CD1c-positive myeloid dendritic cell (primary cell): ENCODE results near the gene CPXM1.
"Not testable (repeated sequence)": the region's sequence is repeated elsewhere in the genome, so short reads cannot be mapped to it uniquely, and the experiment has no call there.

Experiments used
- DNase-seq: peaks from one replicate; pipeline ENCODE4 v3.0.0-alpha.2; 2016; ENCODE audit errors: extremely low spot score

Gene CPXM1

DNA sequence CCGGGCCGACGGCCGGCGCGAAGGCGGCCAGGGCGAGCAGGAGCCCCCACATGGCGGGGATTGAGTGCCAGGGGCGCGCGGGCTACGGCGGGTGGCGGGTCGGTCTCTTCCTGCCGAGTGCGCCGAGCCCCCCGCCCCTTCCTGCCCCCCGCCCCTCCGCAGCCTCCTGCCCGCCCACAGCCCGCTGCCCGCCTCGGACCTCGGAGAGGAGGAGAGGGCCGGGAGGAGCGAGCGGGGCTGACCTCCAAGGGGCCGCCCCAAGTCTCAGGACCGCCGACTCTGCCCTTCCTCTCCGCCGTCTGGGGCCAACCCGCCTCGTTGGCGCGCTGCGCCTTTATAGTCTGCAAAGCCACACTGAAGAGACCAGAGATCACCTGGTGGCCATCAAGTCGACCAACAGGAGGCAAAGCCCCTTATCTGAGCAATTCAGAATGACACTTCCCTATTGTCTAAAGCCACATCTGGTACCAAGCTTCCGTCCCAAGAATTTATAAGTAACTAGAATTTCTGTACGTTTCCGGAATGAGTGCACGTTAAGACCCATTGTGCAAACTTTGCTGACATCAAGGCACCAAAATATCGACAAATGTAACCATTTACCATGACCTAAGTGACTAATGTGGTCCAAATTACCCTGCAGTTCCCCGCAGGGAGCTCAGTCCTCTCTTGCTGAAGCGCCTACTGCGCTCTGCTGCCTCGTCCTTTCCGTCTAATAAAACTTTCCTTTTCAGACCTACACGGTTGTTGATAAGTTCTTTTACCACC is at the start of gene CPXM1:
Gene CPXM1, minus strand, starts transcription at position 107 of the 765 bp plus-strand sequence. Its CDS starts 55 bp downstream, at position 52.
- DNase-seq, result peak; percentile 62

DNA sequence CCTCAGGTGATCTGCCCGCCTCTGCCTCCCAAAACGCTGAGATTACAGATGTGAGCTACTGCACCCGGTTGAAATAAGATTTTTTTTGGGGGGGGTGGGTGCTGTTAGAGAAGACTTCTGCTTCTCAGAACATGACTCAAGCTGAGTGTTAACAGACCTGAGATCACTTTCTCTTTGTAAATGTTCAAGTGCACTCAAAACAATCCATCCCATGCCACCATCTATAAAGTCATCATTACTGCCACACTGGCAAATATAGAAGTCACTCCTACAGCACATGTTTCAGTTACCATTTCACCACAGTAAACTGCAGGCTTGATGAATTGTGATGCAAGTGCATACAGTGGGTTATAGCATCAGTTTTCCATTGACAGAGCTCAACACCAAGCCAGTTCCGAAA is 49.1 kb upstream of the CPXM1 start:
- peak; percentile 6 for DNase-seq

DNA sequence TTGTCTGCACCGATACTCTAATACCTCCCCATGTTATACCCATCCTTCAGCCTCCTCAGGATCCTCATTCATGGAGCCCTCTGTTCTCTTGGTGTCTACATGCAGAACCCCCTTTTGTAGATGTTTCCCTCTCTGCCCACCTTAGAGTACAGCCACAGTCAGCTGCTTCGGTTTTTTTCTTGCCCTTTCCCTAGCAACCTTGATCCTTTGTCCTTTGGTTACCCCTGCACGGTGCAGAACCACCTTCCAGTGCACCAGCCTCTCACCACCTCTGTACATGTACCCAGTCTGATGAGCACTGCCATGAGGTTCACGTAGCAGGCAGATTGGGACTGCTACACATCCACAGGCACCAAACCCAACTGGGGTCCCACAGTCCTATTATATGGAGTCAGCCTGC is 47.4 kb upstream of the CPXM1 start:
- no peak for DNase-seq

DNA sequence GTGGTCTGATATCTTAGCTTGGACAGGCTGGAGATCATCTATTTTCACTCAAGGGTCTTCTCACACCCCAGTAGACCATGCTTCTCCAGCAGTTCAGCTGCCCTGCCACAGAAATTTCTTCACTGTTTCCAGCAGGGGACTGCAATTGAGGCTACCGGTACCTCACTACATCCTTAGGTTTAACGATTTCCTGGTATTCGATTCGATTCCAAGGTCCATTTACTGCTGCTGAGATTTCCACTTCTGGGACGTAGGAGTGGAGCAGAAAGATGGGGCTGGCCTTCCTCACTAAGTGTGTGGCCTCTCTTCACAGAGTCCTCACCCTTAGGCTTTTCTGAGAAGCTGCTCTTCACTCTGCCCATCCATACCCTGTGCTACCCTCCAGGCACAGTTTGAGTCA is 46.3 kb upstream of the CPXM1 start:
- no peak for DNase-seq

DNA sequence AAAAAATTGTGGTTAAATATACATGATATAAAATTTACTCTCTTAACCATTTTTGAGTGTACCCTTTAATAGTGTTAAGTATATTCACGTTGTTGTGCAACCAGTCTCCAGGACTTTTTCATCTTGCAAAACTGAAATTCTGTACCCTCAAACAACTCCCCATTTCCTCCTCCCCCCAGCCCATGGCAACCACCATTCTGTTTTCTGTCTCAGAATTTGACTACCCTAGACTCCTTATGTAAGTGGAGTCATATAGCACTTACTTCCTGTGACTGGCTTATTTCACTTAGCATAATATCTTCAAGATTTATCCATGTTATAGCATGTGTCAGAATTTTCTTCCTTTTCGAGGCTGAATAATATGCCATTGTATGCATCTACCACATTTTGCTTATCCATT is 45.2 kb upstream of the CPXM1 start:
- DNase-seq, result no peak

DNA sequence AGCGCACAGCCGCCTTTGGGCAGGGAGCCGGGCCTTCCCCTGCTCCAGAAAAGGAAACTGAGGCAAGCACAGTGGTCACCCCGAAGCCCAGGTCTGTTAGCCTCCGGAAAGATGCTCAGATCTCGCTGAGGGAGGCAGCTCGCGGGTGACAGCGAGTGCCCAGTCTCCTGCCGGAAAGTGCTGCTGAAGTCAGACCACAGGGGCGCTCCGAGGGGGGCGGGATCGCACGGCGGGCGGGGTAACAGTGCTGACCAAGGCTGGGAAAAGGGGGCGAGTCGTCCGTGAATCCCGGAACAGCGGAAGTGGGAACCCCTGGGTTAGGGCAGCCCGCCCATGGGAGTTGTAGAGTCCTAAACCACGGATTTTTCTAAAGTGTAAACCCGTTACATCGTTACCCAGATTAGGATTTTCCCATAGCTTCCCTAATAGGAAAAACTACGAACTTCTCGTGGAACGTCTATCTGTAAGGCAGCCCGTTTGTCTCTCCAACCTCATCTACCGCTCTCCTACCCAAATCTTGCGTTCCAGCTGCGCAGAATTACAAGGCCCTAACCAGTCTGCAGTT is 40.6 kb upstream of the CPXM1 start:
- peak; percentile 48 for DNase-seq

DNA sequence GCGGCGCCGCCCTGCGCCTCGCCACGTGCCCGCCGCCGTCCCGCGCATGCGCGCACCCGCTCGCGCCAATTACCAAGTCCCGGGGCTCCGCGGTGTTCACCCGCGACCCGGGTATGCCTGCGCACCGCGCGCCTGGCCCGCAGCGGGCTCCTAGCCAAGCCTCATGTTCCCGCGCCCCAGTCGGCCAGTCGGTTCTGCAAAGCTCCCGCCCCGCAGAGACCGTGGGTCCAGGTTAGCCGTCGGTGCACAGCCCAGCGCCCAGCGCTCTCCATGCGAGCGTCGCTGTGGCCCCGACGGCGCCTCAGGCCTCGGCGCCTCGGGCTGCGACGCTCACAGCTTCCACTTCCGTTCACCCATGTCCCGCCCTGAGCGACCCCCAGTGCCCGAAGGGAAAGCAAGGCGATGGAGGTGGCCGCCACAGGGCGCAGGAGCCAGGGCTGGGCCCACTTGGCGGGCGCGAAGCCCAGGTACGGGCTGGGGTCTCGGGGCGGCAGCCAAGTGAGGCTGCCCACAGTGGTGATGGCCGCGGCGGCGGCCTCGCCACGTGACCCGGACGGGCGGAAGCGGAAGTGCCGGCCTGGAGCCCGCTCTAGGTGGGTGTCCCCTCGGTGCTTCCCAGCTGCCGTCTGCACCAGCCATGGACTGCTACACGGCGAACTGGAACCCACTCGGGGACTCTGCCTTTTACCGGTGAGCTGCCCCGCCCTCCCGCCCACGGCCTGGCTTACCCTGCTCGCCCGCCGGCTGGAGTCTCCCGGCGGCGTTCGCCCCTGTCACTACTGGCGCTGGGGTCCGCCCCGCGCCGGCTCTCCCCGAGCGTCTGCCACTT is 39.9 kb upstream of the CPXM1 start, which contains the start of the genes PCED1A and VPS16:
Gene PCED1A, minus strand, starts transcription at position 518 of the 829 bp plus-strand sequence. CDS start 743 bp downstream, outside the sequence.
Gene VPS16, plus strand, starts transcription at position 608 of the 829 bp plus-strand sequence. Its CDS starts 30 bp downstream, at position 638.
- peak; percentile 93 for DNase-seq

DNA sequence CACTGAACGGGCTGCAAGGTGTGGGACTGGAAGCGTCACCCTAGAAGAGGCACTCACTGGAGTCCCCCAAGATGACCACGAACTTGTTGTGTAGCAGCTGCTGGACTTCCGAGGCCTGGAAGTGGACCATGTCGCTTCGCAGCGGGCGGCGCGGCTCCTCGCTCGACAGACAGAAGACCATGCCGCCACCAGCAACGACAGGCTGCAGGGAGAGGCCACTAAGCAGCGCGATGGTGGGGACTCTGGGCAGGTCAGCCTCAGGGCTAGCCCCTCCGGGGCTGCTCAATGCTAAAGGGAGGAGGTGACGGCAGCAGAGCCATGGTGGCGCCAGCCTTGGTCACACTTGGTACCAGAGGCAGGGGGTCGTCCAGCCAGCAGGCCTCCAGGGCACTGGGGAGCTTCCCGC is 39.3 kb upstream of the CPXM1 start:
- no peak for DNase-seq

DNA sequence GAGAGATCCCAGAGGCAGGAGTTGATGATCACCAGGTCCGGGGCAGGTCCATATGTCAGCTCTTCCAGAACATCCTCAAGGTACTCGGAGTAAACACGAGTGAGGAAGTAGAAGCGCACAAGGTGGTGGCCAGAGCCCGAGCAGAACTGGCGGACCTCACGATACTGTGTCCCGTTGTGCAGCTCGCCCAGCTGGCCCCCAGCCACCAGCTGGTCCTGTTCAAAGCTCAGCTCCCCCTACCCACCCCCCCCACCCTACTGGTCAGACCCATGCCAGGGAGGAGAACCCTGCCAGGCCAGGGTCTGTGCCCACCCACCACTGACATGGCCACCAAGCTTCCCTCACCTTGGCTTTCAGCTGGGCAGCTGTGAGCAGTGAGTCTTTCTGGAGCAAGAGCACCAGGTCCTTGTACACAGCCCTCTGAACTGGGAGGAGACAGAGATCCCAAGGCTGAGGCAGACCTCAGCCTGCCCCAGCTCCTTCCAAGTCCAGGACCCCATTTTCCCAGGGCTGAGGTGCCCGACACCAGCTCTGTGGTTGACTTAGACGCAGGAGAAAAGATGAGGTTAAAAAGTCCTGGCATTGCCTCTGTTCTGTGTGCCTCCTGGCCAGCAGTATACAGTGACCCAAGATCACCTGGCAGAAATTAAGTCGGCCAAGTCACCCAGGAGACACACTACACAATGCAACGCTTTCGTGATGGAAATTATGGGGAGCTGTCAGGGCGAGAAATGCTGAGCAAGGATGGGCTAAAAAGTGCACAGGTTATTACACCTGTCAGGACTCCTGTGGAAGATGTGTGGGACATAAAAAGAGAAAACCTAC is 38.6 kb upstream of the CPXM1 start:
- no peak for DNase-seq

DNA sequence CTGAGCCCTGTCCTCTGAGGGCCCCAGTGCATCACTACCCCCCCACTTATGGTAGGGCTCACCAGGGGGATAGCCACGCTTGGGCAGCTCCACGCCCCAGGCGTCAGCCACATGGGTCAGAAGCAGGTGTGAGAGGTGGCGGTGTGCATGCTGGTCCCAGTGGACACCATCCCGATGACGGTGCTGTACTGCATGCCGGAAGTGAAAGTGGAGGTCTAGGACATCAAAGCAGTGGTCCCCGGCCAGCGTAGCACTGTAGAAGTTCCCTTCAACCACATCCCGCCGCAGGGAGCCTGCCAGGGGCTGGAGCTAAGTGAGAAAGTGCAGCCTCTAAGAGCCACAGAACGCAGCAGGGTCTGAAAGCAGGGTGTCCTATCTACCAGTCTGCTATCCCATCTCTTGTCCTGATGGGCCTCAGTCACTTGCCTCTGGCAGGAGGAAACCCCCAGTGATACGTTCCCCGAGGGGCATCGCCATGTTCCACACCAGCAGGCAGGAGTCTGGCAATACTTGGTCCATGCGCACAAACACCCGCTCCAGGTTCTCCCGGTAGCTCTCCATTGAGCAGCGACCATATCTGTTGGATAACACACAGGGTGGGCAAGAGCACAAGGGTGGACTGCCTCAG is 37.9 kb upstream of the CPXM1 start:
- DNase-seq, result no peak

DNA sequence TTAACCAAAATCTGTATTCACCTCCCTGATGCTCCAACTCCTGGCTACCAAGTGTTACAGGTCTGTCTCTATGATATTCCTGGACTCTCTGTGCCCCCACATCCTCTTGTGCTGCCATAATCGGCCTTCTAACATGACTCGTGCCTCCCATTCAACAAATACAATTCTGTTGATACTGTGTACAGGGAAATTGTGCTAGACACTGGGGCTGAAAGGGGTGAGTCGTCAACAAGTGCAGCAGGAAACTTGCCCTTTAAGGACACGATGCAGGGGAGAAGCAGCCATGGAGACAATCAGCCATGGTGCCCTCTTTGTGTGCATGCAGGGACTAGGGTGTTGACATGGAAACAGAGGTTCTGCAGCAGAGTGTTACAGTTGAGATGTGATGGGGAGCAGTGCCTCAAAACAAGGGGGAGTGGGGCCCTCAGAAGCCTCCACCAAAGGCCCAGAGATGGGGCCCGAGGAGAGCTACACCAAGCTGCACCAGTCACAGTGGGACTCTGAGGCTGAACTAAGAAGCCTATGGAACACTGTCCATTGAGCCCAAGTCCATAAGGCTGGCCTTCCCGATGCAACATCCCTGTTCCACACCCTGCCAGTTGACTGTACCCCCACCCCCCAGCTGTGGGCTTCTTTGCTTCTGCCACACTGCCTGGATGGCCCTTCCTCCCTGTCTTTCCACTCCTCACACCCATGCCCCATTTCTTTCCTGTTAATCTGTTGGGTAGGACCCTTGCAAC is 37.0 kb upstream of the CPXM1 start:
- no peak for DNase-seq

DNA sequence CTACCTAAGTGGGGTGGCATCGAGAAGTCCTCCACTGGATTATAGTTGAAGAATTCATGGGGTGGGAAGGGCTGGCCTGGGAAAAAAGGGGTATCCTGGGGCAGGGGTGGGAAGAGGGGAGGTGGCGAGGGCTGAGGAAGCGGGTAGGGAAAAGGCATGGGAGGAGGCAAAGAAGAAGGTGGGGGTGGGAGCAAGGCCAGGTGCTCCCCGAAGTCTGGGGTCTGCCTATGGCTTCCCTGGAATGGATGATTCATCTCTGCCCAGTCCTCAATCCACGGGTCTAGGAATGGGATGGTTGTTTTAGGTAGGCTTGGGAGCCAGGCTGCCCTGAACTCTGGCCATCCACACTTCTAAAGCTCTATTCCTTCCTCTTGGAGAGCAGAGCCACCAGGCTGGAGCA is 35.6 kb upstream of the CPXM1 start:
- DNase-seq, result no peak

DNA sequence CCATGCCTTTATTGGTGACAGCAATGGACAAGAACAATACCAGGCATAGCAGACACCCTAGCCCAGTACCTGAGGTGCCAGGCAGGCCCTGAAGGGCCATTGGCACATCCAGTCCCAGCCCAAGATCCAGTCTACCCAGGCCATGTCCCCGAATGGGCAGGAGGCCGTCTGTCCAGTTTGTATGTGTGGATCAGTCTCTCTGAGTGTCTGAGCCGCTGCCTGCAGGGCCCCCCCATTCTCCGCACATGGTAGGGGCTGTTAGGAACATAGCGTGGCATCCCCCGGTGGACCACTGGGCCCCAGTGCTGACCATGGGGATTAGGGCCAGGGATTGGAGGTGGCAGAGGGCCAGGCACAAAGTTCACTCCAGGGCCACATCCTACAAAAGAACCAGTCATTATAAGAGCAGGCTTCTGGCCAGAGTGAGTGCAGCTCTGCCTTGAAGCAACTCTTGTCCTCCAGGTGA is 34.9 kb upstream of the CPXM1 start:
- DNase-seq, result no peak

DNA sequence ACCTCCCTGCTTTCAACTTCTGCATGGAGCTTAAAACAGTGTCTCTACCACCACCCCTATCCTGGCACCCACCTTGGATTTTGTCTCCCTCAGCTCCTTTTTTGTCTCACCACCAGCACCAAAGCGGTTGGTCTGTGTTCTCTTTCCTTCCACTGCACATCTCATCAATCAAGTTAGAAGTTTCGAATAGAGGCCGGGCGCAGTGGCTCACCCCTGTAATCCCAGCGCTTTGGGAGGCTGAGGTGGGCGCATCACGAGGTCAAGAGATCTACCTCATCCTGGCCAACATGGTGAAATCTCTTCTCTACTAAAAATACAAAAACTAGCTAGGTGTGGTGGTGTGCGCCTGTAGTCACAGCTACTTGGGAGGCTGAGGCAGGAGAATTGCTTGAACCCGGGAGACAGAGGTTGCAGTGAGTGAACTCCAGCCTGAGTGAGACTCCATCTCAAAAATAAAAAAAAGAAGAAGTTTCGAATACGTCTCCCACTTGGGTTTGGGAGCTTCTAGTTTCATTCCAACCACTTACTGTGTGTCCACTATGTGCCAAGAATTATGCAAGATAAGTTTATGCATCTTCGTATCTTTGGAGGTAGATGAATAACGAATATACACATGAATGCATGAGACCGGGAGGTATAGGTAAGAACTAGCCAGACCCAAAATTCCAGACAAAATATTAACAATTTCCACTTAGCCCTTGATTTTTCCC is 34.1 kb upstream of the CPXM1 start:
- peak; percentile 35 for DNase-seq

DNA sequence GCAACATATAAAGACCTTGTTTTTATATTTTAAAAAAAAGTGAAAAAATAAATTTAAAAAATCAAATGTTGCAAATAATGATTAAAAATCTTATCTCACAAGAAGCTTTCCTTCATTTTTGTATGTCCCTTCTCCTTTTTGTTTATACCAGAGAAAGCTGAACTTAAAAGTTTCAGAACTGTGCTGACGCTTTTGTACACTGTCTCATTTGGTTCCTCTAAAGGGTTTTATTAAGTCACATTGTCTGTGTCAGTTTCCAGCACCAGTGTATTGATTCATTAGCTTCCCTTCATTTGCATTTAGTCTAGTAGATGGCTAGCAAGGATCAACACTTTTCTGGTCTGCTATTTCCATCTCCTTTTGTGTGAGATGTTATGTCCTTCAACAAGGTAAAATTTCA is 33.3 kb upstream of the CPXM1 start:
- peak; percentile 68 for DNase-seq

DNA sequence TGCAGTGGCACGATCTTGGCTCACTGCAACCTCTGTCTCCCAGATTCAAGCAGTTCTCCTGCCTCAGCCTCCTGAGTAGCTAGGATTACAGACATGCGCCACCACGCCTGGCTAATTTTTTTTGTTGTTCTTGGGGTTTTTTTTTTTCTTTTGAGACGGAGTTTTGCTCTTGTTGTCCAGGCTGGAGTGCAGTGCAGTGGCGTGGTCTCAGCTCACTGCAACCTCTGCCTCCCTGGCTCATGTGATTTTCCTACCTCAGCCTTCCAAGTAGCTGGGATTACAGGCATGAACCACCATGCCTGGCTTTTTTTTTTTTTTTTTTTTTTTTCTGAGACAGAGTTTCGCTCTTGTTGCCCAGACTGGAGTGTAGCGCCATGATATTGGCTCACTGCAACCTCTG is 30.8 kb upstream of the CPXM1 start:
- not testable (repeated sequence) for DNase-seq

DNA sequence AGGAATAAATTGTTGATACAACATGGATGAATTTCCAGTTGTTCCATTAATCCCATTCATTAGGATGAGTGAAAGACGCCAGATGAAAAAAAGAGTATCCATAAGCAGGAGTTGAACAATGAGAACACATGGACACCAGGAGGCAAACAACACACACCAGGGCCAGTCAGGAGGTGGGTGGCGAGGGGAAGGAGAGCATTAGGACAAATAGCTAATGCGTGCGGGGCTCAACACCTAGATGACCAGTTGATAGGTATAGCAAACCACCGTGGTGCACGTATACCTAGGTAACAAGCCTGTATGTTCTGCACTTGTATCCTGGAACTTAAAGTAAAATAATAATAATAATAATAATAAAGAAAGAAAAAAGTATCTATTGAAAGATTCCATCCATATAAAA is 28.9 kb upstream of the CPXM1 start:
- DNase-seq, result no peak

DNA sequence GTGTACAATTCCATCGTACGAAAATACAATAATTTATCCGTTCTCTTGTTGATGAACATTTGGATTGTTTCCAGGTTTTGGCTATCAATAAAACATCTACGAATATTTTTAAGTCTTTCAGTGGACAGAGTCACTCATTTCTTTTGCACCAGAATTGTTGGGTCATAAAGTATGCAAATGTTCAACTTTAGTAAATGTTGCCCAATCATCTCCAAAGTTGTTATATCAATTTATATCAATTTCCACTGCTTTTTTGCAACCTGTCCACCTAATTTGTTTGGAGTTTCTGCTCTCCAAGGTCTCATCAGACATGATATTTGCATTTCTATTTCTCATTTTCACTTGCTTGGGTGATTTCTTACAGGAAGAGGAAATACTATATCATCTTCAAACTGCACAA is 26.2 kb upstream of the CPXM1 start:
- DNase-seq, result no peak

DNA sequence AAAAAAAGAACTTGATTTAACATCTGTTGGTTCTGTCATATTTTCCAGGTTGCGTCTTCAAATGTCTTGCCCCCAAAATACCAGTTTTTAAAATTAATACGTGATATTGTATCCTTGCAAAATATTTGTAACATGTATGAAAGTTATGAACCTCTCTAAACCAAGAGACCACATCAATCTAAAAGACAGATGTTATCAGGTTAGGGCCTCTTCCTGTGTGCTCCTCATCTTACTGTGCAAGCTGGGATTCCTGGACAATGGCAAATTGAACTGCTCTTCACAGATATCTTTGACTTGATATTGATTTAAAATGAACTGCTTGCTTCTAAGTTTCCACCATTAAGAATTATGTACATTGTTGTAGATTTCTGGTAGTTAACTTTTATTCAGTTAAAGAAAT is 25.3 kb upstream of the CPXM1 start:
- DNase-seq, result no peak

DNA sequence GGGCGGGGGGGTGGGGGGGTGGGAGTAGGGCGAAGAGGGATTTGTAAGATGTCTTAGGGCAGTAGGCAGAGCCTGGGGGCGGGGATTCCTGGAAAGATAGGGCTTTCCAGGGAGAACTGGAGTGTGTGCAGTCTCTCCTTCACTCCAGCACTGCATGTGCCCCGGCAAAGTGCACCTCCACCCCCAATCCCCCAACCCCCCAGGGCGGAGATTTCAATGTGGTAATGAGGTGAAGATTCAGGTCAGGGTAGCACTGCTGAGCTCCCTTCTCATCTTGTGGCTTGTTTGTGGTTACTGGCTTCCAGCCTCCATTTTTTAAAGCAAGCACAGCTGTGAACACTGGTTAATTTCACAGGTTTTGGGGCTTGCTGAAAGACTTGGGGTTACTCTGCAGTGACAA is 21.6 kb upstream of the CPXM1 start:
- peak; percentile 13 for DNase-seq
